Thyroid gland (tissue), 4 donors: ENCODE results near the gene HRNR.
"Not testable (repeated sequence)": the region's sequence is repeated elsewhere in the genome, so short reads cannot be mapped to it uniquely, and the experiment has no call there.

Source experiments
- CTCF ChIP-seq, 6 experiments: fragments of 200-600 bp in 3 of 6; fragments of 450-650 bp in 3 of 6; sonication (generic) in 3 of 6; IDR thresholded peaks; one replicate each; pipeline ENCODE4 v1.5.1; 2016 to 2019; ENCODE audit warnings: antibody characterized with exemption in 6 of 6, mild to moderate bottlenecking in 2 of 6, inconsistent platforms in 1 of 6, moderate library complexity in 1 of 6
- POLR2A ChIP-seq, 2 donors: fragments of 450-650 bp; IDR thresholded peaks; one replicate each; pipeline ENCODE4 v1.6.1; 2017; ENCODE audit warnings: antibody characterized with exemption in 2 of 2, mild to moderate bottlenecking in 2 of 2, moderate library complexity in 1 of 2

DNA sequence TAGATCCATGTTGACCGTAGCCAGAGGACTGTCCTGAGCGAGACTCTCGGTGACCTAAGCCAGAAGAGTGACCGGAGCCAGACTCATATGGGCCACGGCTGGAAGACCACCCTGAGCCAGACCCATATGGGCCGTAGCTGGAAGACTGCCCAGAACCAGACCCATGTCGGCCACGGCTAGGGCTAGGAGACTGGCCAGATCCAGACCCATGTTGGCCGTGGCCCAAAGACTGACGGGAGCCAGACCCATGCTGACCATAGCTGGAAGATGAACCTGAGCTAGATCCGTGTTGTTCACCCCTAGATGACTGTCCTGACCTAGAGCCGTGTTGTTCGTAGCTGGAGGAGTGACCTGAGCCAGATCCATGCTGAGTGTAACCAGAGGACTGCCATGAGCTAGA lies 8.4 kb downstream of the HRNR start:
- TF ChIP-seq POLR2A, CTCF (IDR thresholded peaks at IDR 0.05): not testable (repeated sequence)
